HepG2 (cell line): ENCODE data around the gene DPH1. TPM values are rescaled to one million over a fixed set of nuclear protein-coding genes. Genes with fewer than 3 reads are reported as not detected.

Experiments used
- CREM ChIP-seq, 2 experiments: sonication (generic) in 1 of 2; formaldehyde crosslinking in 1 of 2; IDR thresholded peaks; 2 replicates each; pipeline versions ENCODE4 v1.4.0 to v1.6.1; 2016 to 2020; ENCODE audit warnings: antibody characterized with exemption in 1 of 2, mild to moderate bottlenecking in 1 of 2, missing genetic modification reagents in 1 of 2
- FOSL2 ChIP-seq: sonication (generic); formaldehyde crosslinking; IDR thresholded peaks from 2 replicates; pipeline ENCODE4 v1.4.0; 2020; ENCODE audit warnings: missing genetic modification reagents
- GABPB1 ChIP-seq: IDR thresholded peaks from 2 replicates; pipeline ENCODE4 v1.6.1; 2016; ENCODE audit warnings: mild to moderate bottlenecking, missing genetic modification reagents, moderate library complexity, missing compliant biosample characterization
- HNF4G ChIP-seq, 2 experiments: sonication (generic) in 1 of 2; formaldehyde crosslinking in 1 of 2; IDR thresholded peaks; 2 replicates each; pipeline versions ENCODE4 v1.4.0 to v1.6.1; 2011 to 2020; ENCODE audit warnings: borderline replicate concordance in 2 of 2, low read depth in 2 of 2, mild to moderate bottlenecking in 2 of 2, low read length in 1 of 2, missing genetic modification reagents in 1 of 2, moderate library complexity in 1 of 2
- KMT2A ChIP-seq: sonication (generic); formaldehyde crosslinking; IDR thresholded peaks from 2 replicates; pipeline ENCODE4 v1.4.0; 2020; ENCODE audit warnings: missing genetic modification reagents
- MAZ ChIP-seq, 2 experiments: sonication (generic) in 1 of 2; formaldehyde crosslinking in 1 of 2; IDR thresholded peaks; 2 replicates each; pipeline versions ENCODE4 v1.5.0 to v1.6.1; 2012 to 2020; ENCODE audit warnings: low read depth in 2 of 2, mild to moderate bottlenecking in 2 of 2, borderline replicate concordance in 1 of 2, improper control_type of control experiment in 1 of 2, low read length in 1 of 2, missing genetic modification reagents in 1 of 2, moderate library complexity in 1 of 2
- MIER3 ChIP-seq: IDR thresholded peaks from 2 replicates; pipeline ENCODE4 v1.6.1; 2016; ENCODE audit warnings: missing compliant biosample characterization, borderline replicate concordance
- MTF2 ChIP-seq: sonication (generic); formaldehyde crosslinking; IDR thresholded peaks from 2 replicates; pipeline ENCODE4 v1.5.0; 2020; ENCODE audit warnings: missing genetic modification reagents, borderline replicate concordance
- SAFB2 ChIP-seq: sonication (generic); formaldehyde crosslinking; IDR thresholded peaks from 2 replicates; pipeline ENCODE4 v1.5.1; 2020; ENCODE audit warnings: missing genetic modification reagents, low read depth, mild to moderate bottlenecking, borderline replicate concordance
- SRY ChIP-seq: sonication (generic); formaldehyde crosslinking; IDR thresholded peaks from 2 replicates; pipeline ENCODE4 v1.8.0; 2022; ENCODE audit warnings: mild to moderate bottlenecking, missing genetic modification reagents
- ZBTB1 ChIP-seq: sonication (generic); formaldehyde crosslinking; IDR thresholded peaks from 2 replicates; pipeline ENCODE4 v1.4.0; 2020; ENCODE audit warnings: missing genetic modification reagents, borderline replicate concordance
- ZNF282 ChIP-seq: fragments of 450-650 bp; IDR thresholded peaks from 2 replicates; pipeline ENCODE4 v1.6.1; 2018; ENCODE audit not compliant: partially characterized antibody
- ZNF296 ChIP-seq: sonication (generic); formaldehyde crosslinking; conservative IDR thresholded peaks from 2 replicates; pipeline ENCODE4 v1.5.0; 2020; ENCODE audit warnings: mild to moderate bottlenecking, missing genetic modification reagents
- ZNF577 ChIP-seq: sonication (generic); formaldehyde crosslinking; IDR thresholded peaks from 2 replicates; pipeline ENCODE4 v1.4.0; 2020; ENCODE audit warnings: mild to moderate bottlenecking, low read depth, missing genetic modification reagents, borderline replicate concordance
- ZNF629 ChIP-seq: sonication (generic); formaldehyde crosslinking; conservative IDR thresholded peaks from 2 replicates; pipeline ENCODE4 v1.5.0; 2020; ENCODE audit warnings: missing genetic modification reagents
- ZNF775 ChIP-seq: sonication (generic); formaldehyde crosslinking; IDR thresholded peaks from 2 replicates; pipeline ENCODE4 v1.4.0; 2020; ENCODE audit warnings: missing genetic modification reagents, mild to moderate bottlenecking, moderate library complexity, borderline replicate concordance
- ZNF839 ChIP-seq: sonication (generic); formaldehyde crosslinking; IDR thresholded peaks from 2 replicates; pipeline ENCODE4 v1.4.0; 2020; ENCODE audit warnings: missing genetic modification reagents, mild to moderate bottlenecking, borderline replicate concordance
- ZSCAN5A ChIP-seq: sonication (generic); formaldehyde crosslinking; IDR thresholded peaks from 2 replicates; pipeline ENCODE4 v1.8.0; 2022; ENCODE audit warnings: mild to moderate bottlenecking, missing genetic modification reagents, borderline replicate concordance
- polyA plus RNA-seq, 8 experiments: library from polyadenylated mRNA; depleted of rRNA in 3 of 8; stranded (reverse) in 7 of 8; unstranded in 1 of 8; fragments of >200 nt; fragmentation: Illumina TruSeq in 4 of 8; extraction: Trizol in 4 of 8; gene quantifications; 2 replicates each; pipeline versions ENCODE4 v1.2.1 to v1.2.3, GENCODE V29; 2011 to 2016; ENCODE audit warnings: low read depth in 4 of 8, missing spikeins in 1 of 8, mixed read lengths in 1 of 8; ENCODE audit not compliant: insufficient read depth in 1 of 8
- total RNA-seq, 5 experiments: library from RNA; depleted of rRNA; stranded (reverse); fragments of >200 nt; fragmentation: Illumina TruSeq; extraction: Trizol; gene quantifications; 2 replicates each; pipeline ENCODE4 v1.2.3, GENCODE V29; 2016; ENCODE audit warnings: low read depth in 1 of 5
- TF ChIP-seq, protein P1 (sequence below): sonication (generic); formaldehyde crosslinking; IDR thresholded peaks from 2 replicates; pipeline ENCODE4 v1.4.0; 2020; ENCODE audit warnings: missing genetic modification reagents
- TF ChIP-seq, protein P2 (sequence below), 2 experiments: IDR thresholded peaks; 2 replicates each; pipeline ENCODE4 v1.6.1; 2011 to 2012; ENCODE audit warnings: low read length in 2 of 2, borderline replicate concordance in 1 of 2, low read depth in 1 of 2, mild to moderate bottlenecking in 1 of 2, moderate library complexity in 1 of 2

The DPH1 gene
- total and polyA plus RNA-seq, 2 of the 13 experiments (the other 11 are each of a cell fraction or from before 2014, with no cell fraction given) = 25.3 to 42.8 TPM

DNA sequence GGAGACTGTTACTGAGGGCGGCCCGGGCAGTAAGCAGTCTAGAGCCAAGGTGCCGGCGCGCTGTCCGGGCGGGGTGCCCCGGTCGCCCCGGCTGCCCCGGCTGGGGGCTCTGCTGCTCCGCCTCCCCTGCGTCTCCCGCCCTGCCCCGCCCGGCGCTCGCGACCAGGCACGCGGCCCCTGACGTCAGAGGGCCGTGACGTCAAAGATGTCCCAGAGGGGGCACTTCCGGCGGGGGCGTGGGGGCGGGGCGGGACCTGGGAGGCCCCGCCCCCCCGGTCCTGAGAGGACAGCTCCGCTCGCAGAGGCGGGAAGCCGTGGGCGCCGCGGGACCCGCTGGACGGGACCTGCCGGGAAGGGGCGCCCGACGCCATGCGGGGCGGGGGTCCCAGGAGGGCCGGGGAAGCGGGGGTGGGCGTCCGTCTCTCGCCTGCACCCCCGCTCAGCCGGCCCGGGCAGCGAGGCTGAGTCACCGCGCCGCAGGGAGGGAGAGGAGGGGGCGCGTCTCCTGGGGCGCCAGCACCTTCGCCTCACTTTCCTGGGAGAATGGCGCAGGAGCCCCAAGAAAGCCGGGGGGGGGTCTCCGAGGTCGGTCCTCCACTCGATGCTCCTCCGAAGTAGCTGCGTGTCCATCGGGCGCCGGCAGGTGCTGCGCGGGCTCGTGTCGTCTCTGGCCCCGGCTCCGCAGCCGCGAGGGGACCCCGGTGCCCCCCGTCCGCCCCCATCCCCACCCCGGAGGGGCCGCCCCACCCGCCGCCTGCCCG is 20.5 kb downstream of the DPH1 start (continued):
- TF ChIP-seq FOSL2 (CRISPR knock-in tag) = peak; percentile 8; the same call in 1 of the 2 replicates
- no peak for TF ChIP-seq KMT2A (CRISPR knock-in tag)
- no peak for TF ChIP-seq ZNF629
- no peak for TF ChIP-seq MIER3 (CRISPR knock-in tag)
- no peak for TF ChIP-seq ZNF577 (CRISPR knock-in tag)
- no peak for TF ChIP-seq ZNF296 (CRISPR knock-in tag)
- TF ChIP-seq, protein P1, sequence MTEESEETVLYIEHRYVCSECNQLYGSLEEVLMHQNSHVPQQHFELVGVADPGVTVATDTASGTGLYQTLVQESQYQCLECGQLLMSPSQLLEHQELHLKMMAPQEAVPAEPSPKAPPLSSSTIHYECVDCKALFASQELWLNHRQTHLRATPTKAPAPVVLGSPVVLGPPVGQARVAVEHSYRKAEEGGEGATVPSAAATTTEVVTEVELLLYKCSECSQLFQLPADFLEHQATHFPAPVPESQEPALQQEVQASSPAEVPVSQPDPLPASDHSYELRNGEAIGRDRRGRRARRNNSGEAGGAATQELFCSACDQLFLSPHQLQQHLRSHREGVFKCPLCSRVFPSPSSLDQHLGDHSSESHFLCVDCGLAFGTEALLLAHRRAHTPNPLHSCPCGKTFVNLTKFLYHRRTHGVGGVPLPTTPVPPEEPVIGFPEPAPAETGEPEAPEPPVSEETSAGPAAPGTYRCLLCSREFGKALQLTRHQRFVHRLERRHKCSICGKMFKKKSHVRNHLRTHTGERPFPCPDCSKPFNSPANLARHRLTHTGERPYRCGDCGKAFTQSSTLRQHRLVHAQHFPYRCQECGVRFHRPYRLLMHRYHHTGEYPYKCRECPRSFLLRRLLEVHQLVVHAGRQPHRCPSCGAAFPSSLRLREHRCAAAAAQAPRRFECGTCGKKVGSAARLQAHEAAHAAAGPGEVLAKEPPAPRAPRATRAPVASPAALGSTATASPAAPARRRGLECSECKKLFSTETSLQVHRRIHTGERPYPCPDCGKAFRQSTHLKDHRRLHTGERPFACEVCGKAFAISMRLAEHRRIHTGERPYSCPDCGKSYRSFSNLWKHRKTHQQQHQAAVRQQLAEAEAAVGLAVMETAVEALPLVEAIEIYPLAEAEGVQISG (CRISPR knock-in tag) = no peak
- TF ChIP-seq ZSCAN5A (CRISPR knock-in tag) = no peak
- TF ChIP-seq, protein P2, sequence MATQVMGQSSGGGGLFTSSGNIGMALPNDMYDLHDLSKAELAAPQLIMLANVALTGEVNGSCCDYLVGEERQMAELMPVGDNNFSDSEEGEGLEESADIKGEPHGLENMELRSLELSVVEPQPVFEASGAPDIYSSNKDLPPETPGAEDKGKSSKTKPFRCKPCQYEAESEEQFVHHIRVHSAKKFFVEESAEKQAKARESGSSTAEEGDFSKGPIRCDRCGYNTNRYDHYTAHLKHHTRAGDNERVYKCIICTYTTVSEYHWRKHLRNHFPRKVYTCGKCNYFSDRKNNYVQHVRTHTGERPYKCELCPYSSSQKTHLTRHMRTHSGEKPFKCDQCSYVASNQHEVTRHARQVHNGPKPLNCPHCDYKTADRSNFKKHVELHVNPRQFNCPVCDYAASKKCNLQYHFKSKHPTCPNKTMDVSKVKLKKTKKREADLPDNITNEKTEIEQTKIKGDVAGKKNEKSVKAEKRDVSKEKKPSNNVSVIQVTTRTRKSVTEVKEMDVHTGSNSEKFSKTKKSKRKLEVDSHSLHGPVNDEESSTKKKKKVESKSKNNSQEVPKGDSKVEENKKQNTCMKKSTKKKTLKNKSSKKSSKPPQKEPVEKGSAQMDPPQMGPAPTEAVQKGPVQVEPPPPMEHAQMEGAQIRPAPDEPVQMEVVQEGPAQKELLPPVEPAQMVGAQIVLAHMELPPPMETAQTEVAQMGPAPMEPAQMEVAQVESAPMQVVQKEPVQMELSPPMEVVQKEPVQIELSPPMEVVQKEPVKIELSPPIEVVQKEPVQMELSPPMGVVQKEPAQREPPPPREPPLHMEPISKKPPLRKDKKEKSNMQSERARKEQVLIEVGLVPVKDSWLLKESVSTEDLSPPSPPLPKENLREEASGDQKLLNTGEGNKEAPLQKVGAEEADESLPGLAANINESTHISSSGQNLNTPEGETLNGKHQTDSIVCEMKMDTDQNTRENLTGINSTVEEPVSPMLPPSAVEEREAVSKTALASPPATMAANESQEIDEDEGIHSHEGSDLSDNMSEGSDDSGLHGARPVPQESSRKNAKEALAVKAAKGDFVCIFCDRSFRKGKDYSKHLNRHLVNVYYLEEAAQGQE (IDR thresholded peaks at IDR 0.05; ENCODE audit: borderline replicate concordance in 1 of 2, low read depth in 1 of 2, low read length in 2 of 2) = peak; percentile 35 to 86
- no peak for TF ChIP-seq CREM (IDR thresholded peaks at IDR 0.05)
- 0 out of 2 replicates have a peak, but pooled peaks have one; percentile 30 for TF ChIP-seq CREM (CRISPR knock-in tag; IDR thresholded peaks at IDR 0.05)
- no peak for TF ChIP-seq ZNF775 (CRISPR knock-in tag)
- no peak for TF ChIP-seq HNF4G (IDR thresholded peaks at IDR 0.05; ENCODE audit: borderline replicate concordance, low read depth, low read length)
- no peak for TF ChIP-seq HNF4G (CRISPR knock-in tag; IDR thresholded peaks at IDR 0.05; ENCODE audit: borderline replicate concordance, low read depth)
- TF ChIP-seq ZNF282 = no peak
- 0 out of 2 replicates have a peak, but pooled peaks have one; percentile 9 for TF ChIP-seq SAFB2 (CRISPR knock-in tag)
- TF ChIP-seq SRY (CRISPR knock-in tag) = no peak
- TF ChIP-seq ZNF839 = no peak
- peak; percentile 89 for TF ChIP-seq GABPB1 (CRISPR knock-in tag)
- TF ChIP-seq MTF2 (CRISPR knock-in tag) = no peak
- TF ChIP-seq MAZ (IDR thresholded peaks at IDR 0.05; ENCODE audit: borderline replicate concordance, low read depth, low read length) = peak; percentile 45; the same call in 1 of the 2 replicates
- TF ChIP-seq MAZ (CRISPR knock-in tag; IDR thresholded peaks at IDR 0.05; ENCODE audit: low read depth) = no peak; the same call in 1 of the 2 replicates
- no peak for TF ChIP-seq ZBTB1 (CRISPR knock-in tag)
